ENCODE measurements around the gene SLC47A1. TPM values are rescaled to one million over a fixed set of nuclear protein-coding genes. Genes with fewer than 3 reads are reported as not detected.

The SLC47A1 gene
- total and polyA plus RNA-seq, 2 of the 8 experiments (the other 6 are each of a cell fraction or from before 2014, with no cell fraction given) = 1.5 to 3.6 TPM

DNA sequence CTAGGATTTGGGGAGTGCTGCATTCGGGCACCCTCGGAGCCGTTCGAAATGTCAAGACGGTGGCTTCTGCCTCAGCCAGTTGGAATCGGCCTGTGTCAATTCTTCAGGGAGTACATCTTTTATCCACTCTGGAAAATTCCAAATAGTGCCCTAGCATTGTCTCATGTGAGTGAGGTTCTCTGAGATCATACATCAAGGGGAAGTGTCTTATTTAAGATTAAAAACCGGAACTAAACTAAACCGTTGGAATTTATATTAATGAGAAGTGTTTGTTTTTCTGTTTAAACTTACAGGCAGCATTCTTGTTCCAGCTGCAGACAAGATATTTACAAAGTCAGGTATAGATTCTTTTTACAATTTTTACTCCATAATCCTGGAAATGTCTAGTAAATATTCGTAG lies 56.8 kb downstream of the SLC47A1 start:
- CTCF ChIA-PET (ENCODE audit: partially characterized antibody) = interaction anchor here (1.1 to 1.7 kb wide), 4 partner anchors 12 to 228 kb away, joined by 3 to 7 read pairs (median 4); partner anchors contain the start of gene B9D1
- no peak overlapping the region for H2BK12ac ChIP-seq (ENCODE audit: low read depth, low read length)
- no peak overlapping the region for H2BK20ac ChIP-seq (ENCODE audit: low read length)
- H3K27ac ChIP-seq (ENCODE audit: low read depth, low read length) = no peak overlapping the region
- H3K79me1 ChIP-seq (ENCODE audit: low read depth, low read length) = no peaks in the 10 kb centered on the region
- no peak overlapping the region for H4K5ac ChIP-seq (ENCODE audit: insufficient read length, low read depth, low read length)
- no peak overlapping the region for H3K56ac ChIP-seq (replicated peaks; ENCODE audit: insufficient read length, low read depth, low read length)
- no peaks in the 10 kb centered on the region for H3K4me1 ChIP-seq (replicated peaks in 1 of 4; ENCODE audit: control insufficient read depth in 3 of 4, insufficient read depth in 4 of 4, low read length in 3 of 4)
- no peak overlapping the region for H3K4me3 ChIP-seq (ENCODE audit: extremely low read depth in 1 of 4, insufficient read depth in 2 of 4, low read depth in 3 of 4, low read length in 4 of 4)
- no peak overlapping the region for H2AFZ ChIP-seq (ENCODE audit: low read length)
- H2BK5ac ChIP-seq (ENCODE audit: low read depth, low read length) = no peak overlapping the region
- no peak overlapping the region for H3K4ac ChIP-seq (replicated peaks; ENCODE audit: insufficient read length, low read depth, low read length)
- H4K8ac ChIP-seq (ENCODE audit: extremely low read depth, insufficient read depth, low read length) = no peak overlapping the region
- 85% methylated on average over 9 of the region's 9 CpGs; no CpG with 5 or more reads in 1 of the 2 experiments for WGBS, 2 experiments (ENCODE audit: extremely low coverage in 1 of 2, insufficient coverage in 1 of 2, insufficient read length in 1 of 2, insufficient replicate concordance in 2 of 2, low coverage in 1 of 2, low lambda C conversion rate in 2 of 2, missing lambda C conversion rate in 1 of 2)
- no peaks in the 10 kb centered on the region; a peak in 1 of 7 replicates for H3K27me3 ChIP-seq (replicated peaks in 1 of 4; ENCODE audit: control insufficient read depth in 3 of 4, extremely low read depth in 1 of 4, insufficient read depth in 3 of 4, low read length in 3 of 4)
- H2BK15ac ChIP-seq (ENCODE audit: low read length) = no peak overlapping the region
- FAIRE-seq (no peak), DNase-seq (ENCODE audit: low read depth in 1 of 2, low spot score in 2 of 2) (no peak)
- no peaks in the 10 kb centered on the region for H3K9me3 ChIP-seq (ENCODE audit: insufficient read depth in 2 of 2, low read depth in 1 of 2, low read length in 1 of 2)
- no peaks in the 10 kb centered on the region for H3K36me3 ChIP-seq (ENCODE audit: control insufficient read depth in 2 of 4, insufficient read depth in 4 of 4, low read length in 3 of 4)
- H3K23me2 ChIP-seq (ENCODE audit: low read depth, low read length) = no peaks in the 10 kb centered on the region
- H3K14ac ChIP-seq (ENCODE audit: insufficient read length) = no peak overlapping the region
- H3K79me2 ChIP-seq (ENCODE audit: control insufficient read depth in 1 of 2, insufficient read depth in 2 of 2, low read length in 2 of 2) = no peaks in the 10 kb centered on the region
- no peak overlapping the region for H2AK5ac ChIP-seq (ENCODE audit: low read depth, low read length)
- POLR2A ChIA-PET (ENCODE audit: partially characterized antibody) = interaction anchor here (1.0 kb wide), 1 partner anchor 73 kb away, joined by 4 read pairs; no protein-coding TSS in a partner anchor
- no peak overlapping the region for H4K91ac ChIP-seq (replicated peaks; ENCODE audit: insufficient read length, low read length)
- H4K20me1 ChIP-seq (replicated peaks in 1 of 2; ENCODE audit: control insufficient read depth in 1 of 2, insufficient read depth in 2 of 2, low read length in 2 of 2) = no peaks in the 10 kb centered on the region
- H3K23ac ChIP-seq (ENCODE audit: insufficient read length) = no peak overlapping the region
- H3K4me2 ChIP-seq (ENCODE audit: insufficient read depth in 1 of 2, low read depth in 2 of 2, low read length in 2 of 2) = no peak overlapping the region
- H2BK120ac ChIP-seq (replicated peaks; ENCODE audit: low read depth, low read length) = no peak overlapping the region
- no peak overlapping the region for H3K9ac ChIP-seq (replicated peaks in 1 of 4; ENCODE audit: extremely low read depth in 1 of 4, low read depth in 3 of 4, low read length in 3 of 4)
- no peak overlapping the region for H3K18ac ChIP-seq (ENCODE audit: extremely low read depth, low read length)
- TF ChIP-seq JUN (IDR thresholded peaks at IDR 0.05; ENCODE audit: low read depth, low read length) = no peak
- no peak for TF ChIP-seq POLR2AphosphoS5 (IDR thresholded peaks at IDR 0.05; ENCODE audit: low read depth, low read length)
- TF ChIP-seq KDM4A (IDR thresholded peaks at IDR 0.05; ENCODE audit: low read depth, low read length, severe bottlenecking) = no peak
- no peak for TF ChIP-seq SP1 (IDR thresholded peaks at IDR 0.05; ENCODE audit: low read depth, low read length)
- no peak for TF ChIP-seq CTCF (IDR thresholded peaks at IDR 0.05; ENCODE audit: control extremely low read depth in 1 of 3, insufficient read depth in 1 of 3, low read depth in 1 of 3, low read length in 3 of 3)
- no peak for TF ChIP-seq ZNF274 (IDR thresholded peaks at IDR 0.05; ENCODE audit: borderline replicate concordance, extremely low read depth, low read length)
- TF ChIP-seq SRF (IDR thresholded peaks at IDR 0.05; ENCODE audit: low read depth, low read length) = no peak
- no peak for TF ChIP-seq SP2 (IDR thresholded peaks at IDR 0.05; ENCODE audit: low read length)
- TF ChIP-seq EZH2 (IDR thresholded peaks at IDR 0.05; ENCODE audit: low read depth, low read length, severe bottlenecking) = no peak
- TF ChIP-seq PHF8 (conservative IDR thresholded peaks at IDR 0.05; ENCODE audit: low read depth, low read length) = no peak
- TF ChIP-seq RXRA (IDR thresholded peaks at IDR 0.05; ENCODE audit: insufficient read depth, low read depth, low read length) = no peak
- no peak for TF ChIP-seq SIN3A (conservative IDR thresholded peaks at IDR 0.05 in 1 of 2, IDR thresholded peaks at IDR 0.05 in 1 of 2; ENCODE audit: low read depth in 1 of 2, low read length in 2 of 2)

Data from H1 (cell line).